Measurements from ENCODE around the gene PPIG.

The PPIG gene

GRCh38 chr2:169572189-169572588, 12.0 kb upstream of the PPIG start:
- no peaks in the 10 kb centered on the region for H3K9me3 ChIP-seq (replicated peaks in 1 of 2; ENCODE audit: control insufficient read depth in 2 of 2, insufficient read depth in 1 of 2, low read depth in 1 of 2, low read length in 2 of 2)
- no peak overlapping the region for H3K23ac ChIP-seq (ENCODE audit: low read depth, low read length, poor library complexity)
- H3K4me1 ChIP-seq (ENCODE audit: control insufficient read depth in 2 of 2, insufficient read depth in 1 of 2, low read depth in 1 of 2, low read length in 2 of 2), result peaks cover 0 to 5% of the 10 kb centered on the region in 2 donors
- H3K79me1 ChIP-seq (ENCODE audit: low read depth, low read length), result peaks cover 1% of the 10 kb centered on the region
- H3K9ac ChIP-seq (ENCODE audit: low read depth, low read length, poor library complexity), result no peak overlapping the region
- WGBS, 2 donors (ENCODE audit: extremely low coverage in 2 of 2, insufficient read length in 2 of 2, insufficient replicate concordance in 1 of 2), result no CpG with 5 or more reads among the region's 1 CpG
- H4K91ac ChIP-seq (ENCODE audit: low read depth, low read length, poor library complexity), result no peak overlapping the region
- H2AFZ ChIP-seq (ENCODE audit: low read length), result no peak overlapping the region
- H4K8ac ChIP-seq (ENCODE audit: low read depth, low read length), result no peak overlapping the region
- no peak overlapping the region for H2BK12ac ChIP-seq (ENCODE audit: low read length)
- H3K27ac ChIP-seq (replicated peaks; ENCODE audit: low read length), result no peak overlapping the region
- H3K18ac ChIP-seq (ENCODE audit: low read length), result no peak overlapping the region
- no peak overlapping the region for H2BK15ac ChIP-seq (ENCODE audit: low read length)
- H3K4me3 ChIP-seq (ENCODE audit: low read length in 2 of 2), result no peak overlapping the region
- no peak overlapping the region for H2AK5ac ChIP-seq (ENCODE audit: low read depth, low read length)
- H2BK5ac ChIP-seq (ENCODE audit: low read length), result no peak overlapping the region
- no peaks in the 10 kb centered on the region for H3K27me3 ChIP-seq (ENCODE audit: control insufficient read depth in 3 of 3, insufficient read depth in 3 of 3, low read depth in 1 of 3, low read length in 3 of 3)
- no peak overlapping the region for H3K4me2 ChIP-seq (ENCODE audit: insufficient read depth, low read length, poor library complexity, severe bottlenecking)
- no peak overlapping the region for H3K14ac ChIP-seq (ENCODE audit: low read length)
- H2BK120ac ChIP-seq (ENCODE audit: low read depth, low read length), result no peak overlapping the region
- H3K36me3 ChIP-seq (replicated peaks in 1 of 2; ENCODE audit: control insufficient read depth in 2 of 2, insufficient read depth in 2 of 2, low read length in 2 of 2), result no peaks in the 10 kb centered on the region
- no peak for DNase-seq (ENCODE audit: low spot score)
- H3K4ac ChIP-seq (ENCODE audit: low read length), result no peak overlapping the region

GRCh38 chr2:169572821-169573159, 11.4 kb upstream of the PPIG start:
- no peaks in the 10 kb centered on the region for H3K9me3 ChIP-seq (replicated peaks in 1 of 2; ENCODE audit: control insufficient read depth in 2 of 2, insufficient read depth in 1 of 2, low read depth in 1 of 2, low read length in 2 of 2)
- no peak overlapping the region for H2BK15ac ChIP-seq (ENCODE audit: low read length)
- no peak for DNase-seq (ENCODE audit: low spot score)
- no peaks in the 10 kb centered on the region for H3K27me3 ChIP-seq (ENCODE audit: control insufficient read depth in 3 of 3, insufficient read depth in 3 of 3, low read depth in 1 of 3, low read length in 3 of 3)
- no peak overlapping the region for H3K9ac ChIP-seq (ENCODE audit: low read depth, low read length, poor library complexity)
- no CpG with 5 or more reads among the region's 2 CpGs for WGBS, 2 donors (ENCODE audit: extremely low coverage in 2 of 2, insufficient read length in 2 of 2, insufficient replicate concordance in 1 of 2)
- H2BK5ac ChIP-seq (ENCODE audit: low read length), result no peak overlapping the region
- no peak overlapping the region for H3K14ac ChIP-seq (ENCODE audit: low read length)
- H4K91ac ChIP-seq (ENCODE audit: low read depth, low read length, poor library complexity), result no peak overlapping the region
- no peak overlapping the region for H3K23ac ChIP-seq (ENCODE audit: low read depth, low read length, poor library complexity)
- peak overlapping the region; percentile 64 to 85 for H3K4me3 ChIP-seq (ENCODE audit: low read length in 2 of 2)
- peaks cover 3% of the 10 kb centered on the region for H3K79me1 ChIP-seq (ENCODE audit: low read depth, low read length)
- H3K4me2 ChIP-seq (ENCODE audit: insufficient read depth, low read length, poor library complexity, severe bottlenecking), result peak overlapping the region; percentile 64
- no peak overlapping the region for H2BK120ac ChIP-seq (ENCODE audit: low read depth, low read length)
- H2BK12ac ChIP-seq (ENCODE audit: low read length), result no peak overlapping the region
- H3K27ac ChIP-seq (replicated peaks; ENCODE audit: low read length), result no peak overlapping the region
- H3K18ac ChIP-seq (ENCODE audit: low read length), result no peak overlapping the region
- H4K8ac ChIP-seq (ENCODE audit: low read depth, low read length), result no peak overlapping the region
- H2AFZ ChIP-seq (ENCODE audit: low read length), result peak overlapping the region; percentile 93
- H2AK5ac ChIP-seq (ENCODE audit: low read depth, low read length), result no peak overlapping the region
- H3K4me1 ChIP-seq (ENCODE audit: control insufficient read depth in 2 of 2, insufficient read depth in 1 of 2, low read depth in 1 of 2, low read length in 2 of 2), result peaks cover 0 to 5% of the 10 kb centered on the region in 2 donors
- no peaks in the 10 kb centered on the region for H3K36me3 ChIP-seq (replicated peaks in 1 of 2; ENCODE audit: control insufficient read depth in 2 of 2, insufficient read depth in 2 of 2, low read length in 2 of 2)
- H3K4ac ChIP-seq (ENCODE audit: low read length), result no peak overlapping the region

- WGBS, 2 donors (ENCODE audit: extremely low coverage in 2 of 2, insufficient read length in 2 of 2, insufficient replicate concordance in 1 of 2), result no CpG with 5 or more reads among the region's 33 CpGs
- Histone ChIP-seq H2AK5ac (ENCODE audit: low read depth, low read length) (no peak within 1 kb of the TSS), H3K9ac (ENCODE audit: low read depth, low read length, poor library complexity) (no peak within 1 kb of the TSS), H3K18ac (ENCODE audit: low read length) (peak within 1 kb of the TSS; percentile 1), H3K4me3 (ENCODE audit: low read length in 2 of 2) (peak within 1 kb of the TSS; percentile 64 to 85), H3K9me3 (replicated peaks in 1 of 2; ENCODE audit: control insufficient read depth in 2 of 2, insufficient read depth in 1 of 2, low read depth in 1 of 2, low read length in 2 of 2) (no peaks in the 10 kb centered on the region), H2AFZ (ENCODE audit: low read length) (peak within 1 kb of the TSS; percentile 93), H2BK15ac (ENCODE audit: low read length) (no peak within 1 kb of the TSS), H2BK5ac (ENCODE audit: low read length) (no peak within 1 kb of the TSS), H3K36me3 (replicated peaks in 1 of 2; ENCODE audit: control insufficient read depth in 2 of 2, insufficient read depth in 2 of 2, low read length in 2 of 2) (no peaks in the 10 kb centered on the region), H2BK12ac (ENCODE audit: low read length) (no peak within 1 kb of the TSS), H4K91ac (ENCODE audit: low read depth, low read length, poor library complexity) (no peak within 1 kb of the TSS), H3K4ac (ENCODE audit: low read length) (no peak within 1 kb of the TSS), H3K4me2 (ENCODE audit: insufficient read depth, low read length, poor library complexity, severe bottlenecking) (peak within 1 kb of the TSS; percentile 64), H3K23ac (ENCODE audit: low read depth, low read length, poor library complexity) (peak within 1 kb of the TSS; percentile 30), H4K8ac (ENCODE audit: low read depth, low read length) (no peak within 1 kb of the TSS), H2BK120ac (ENCODE audit: low read depth, low read length) (no peak within 1 kb of the TSS), H3K27ac (replicated peaks; ENCODE audit: low read length) (no peak within 1 kb of the TSS), H3K14ac (ENCODE audit: low read length) (no peak within 1 kb of the TSS), H3K4me1 (ENCODE audit: control insufficient read depth in 2 of 2, insufficient read depth in 1 of 2, low read depth in 1 of 2, low read length in 2 of 2) (peaks cover 0 to 5% of the 10 kb centered on the region in 2 donors), H3K27me3 (ENCODE audit: control insufficient read depth in 3 of 3, insufficient read depth in 3 of 3, low read depth in 1 of 3, low read length in 3 of 3) (no peaks in the 10 kb centered on the region), H3K79me1 (ENCODE audit: low read depth, low read length) (peaks cover 3% of the 10 kb centered on the region)
- peak; percentile 79 for DNase-seq (ENCODE audit: low spot score)
Measured at GRCh38 chr2:169573160-169573973, 10.8 kb upstream of the PPIG start, which contains the start of gene FASTKD1. TSS of gene FASTKD1 (minus strand) at chr2:169573865. CDS start at chr2:169572029, 1,836 bp downstream.

GRCh38 chr2:169573974-169574299, 10.2 kb upstream of the PPIG start:
- Histone ChIP-seq H3K4me3 (ENCODE audit: low read length in 2 of 2) (peak overlapping the region in 1 of 2 donors; percentile 64), H3K36me3 (replicated peaks in 1 of 2; ENCODE audit: control insufficient read depth in 2 of 2, insufficient read depth in 2 of 2, low read length in 2 of 2) (no peaks in the 10 kb centered on the region), H2BK15ac (ENCODE audit: low read length) (no peak overlapping the region), H4K8ac (ENCODE audit: low read depth, low read length) (no peak overlapping the region), H3K9ac (ENCODE audit: low read depth, low read length, poor library complexity) (no peak overlapping the region), H3K4me2 (ENCODE audit: insufficient read depth, low read length, poor library complexity, severe bottlenecking) (no peak overlapping the region), H3K9me3 (replicated peaks in 1 of 2; ENCODE audit: control insufficient read depth in 2 of 2, insufficient read depth in 1 of 2, low read depth in 1 of 2, low read length in 2 of 2) (no peaks in the 10 kb centered on the region), H3K4ac (ENCODE audit: low read length) (no peak overlapping the region), H2AFZ (ENCODE audit: low read length) (peak overlapping the region; percentile 93), H2BK12ac (ENCODE audit: low read length) (no peak overlapping the region), H3K23ac (ENCODE audit: low read depth, low read length, poor library complexity) (peak overlapping the region; percentile 30), H3K4me1 (ENCODE audit: control insufficient read depth in 2 of 2, insufficient read depth in 1 of 2, low read depth in 1 of 2, low read length in 2 of 2) (peaks cover 0 to 5% of the 10 kb centered on the region in 2 donors), H2BK5ac (ENCODE audit: low read length) (no peak overlapping the region), H3K27ac (replicated peaks; ENCODE audit: low read length) (no peak overlapping the region), H3K27me3 (ENCODE audit: control insufficient read depth in 3 of 3, insufficient read depth in 3 of 3, low read depth in 1 of 3, low read length in 3 of 3) (no peaks in the 10 kb centered on the region), H4K91ac (ENCODE audit: low read depth, low read length, poor library complexity) (no peak overlapping the region), H2AK5ac (ENCODE audit: low read depth, low read length) (no peak overlapping the region), H3K14ac (ENCODE audit: low read length) (no peak overlapping the region), H2BK120ac (ENCODE audit: low read depth, low read length) (no peak overlapping the region), H3K79me1 (ENCODE audit: low read depth, low read length) (peaks cover 3% of the 10 kb centered on the region), H3K18ac (ENCODE audit: low read length) (no peak overlapping the region)
- no peak for DNase-seq (ENCODE audit: low spot score)
- WGBS, 2 donors (ENCODE audit: extremely low coverage in 2 of 2, insufficient read length in 2 of 2, insufficient replicate concordance in 1 of 2), result no CpG with 5 or more reads among the region's 6 CpGs
